Muscle of arm (tissue), 14 donors: ENCODE measurements around the gene POU4F3. TPM values are rescaled to one million over a fixed set of nuclear protein-coding genes. Genes with fewer than 3 reads are reported as not detected.
"Not testable (repeated sequence)": the region's sequence is repeated elsewhere in the genome, so short reads cannot be mapped to it uniquely, and the experiment has no call there.

Experiments used
- DNase-seq: peaks from one replicate; pipeline ENCODE4 v3.0.0-alpha.2; 2013
- long read RNA-seq, 11 donors: transcript quantifications; one replicate each; lab custom pipeline, GENCODE V29; 2026
- polyA plus RNA-seq, 12 donors: library from polyadenylated mRNA; unstranded; fragments of 120-200 nt; gene quantifications; one replicate each; pipeline ENCODE4 v1.2.1, GENCODE V29; 2013; ENCODE audit not compliant: insufficient read length in 12 of 12

POU4F3 gene, protein sequence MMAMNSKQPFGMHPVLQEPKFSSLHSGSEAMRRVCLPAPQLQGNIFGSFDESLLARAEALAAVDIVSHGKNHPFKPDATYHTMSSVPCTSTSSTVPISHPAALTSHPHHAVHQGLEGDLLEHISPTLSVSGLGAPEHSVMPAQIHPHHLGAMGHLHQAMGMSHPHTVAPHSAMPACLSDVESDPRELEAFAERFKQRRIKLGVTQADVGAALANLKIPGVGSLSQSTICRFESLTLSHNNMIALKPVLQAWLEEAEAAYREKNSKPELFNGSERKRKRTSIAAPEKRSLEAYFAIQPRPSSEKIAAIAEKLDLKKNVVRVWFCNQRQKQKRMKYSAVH
- under 1 TPM in 2 of 12 donors, not detected in 10; 0.07 to 0.24 TPM for polyA plus RNA-seq
- long read RNA-seq, donor 1 = 0 reads
- long read RNA-seq, donor 2 = 0 reads
- long read RNA-seq, donor 3 = 0 reads
- long read RNA-seq, donor 4 = 0 reads
- long read RNA-seq, donor 5 = 0 reads
- long read RNA-seq, donor 6 = 0 reads
- long read RNA-seq, donor 7 = 0 reads
- long read RNA-seq, donor 8 = 0 reads
- long read RNA-seq, donor 9 = 0 reads
- long read RNA-seq, donor 10 = 0 reads
- long read RNA-seq, donor 11 = 0 reads

DNA sequence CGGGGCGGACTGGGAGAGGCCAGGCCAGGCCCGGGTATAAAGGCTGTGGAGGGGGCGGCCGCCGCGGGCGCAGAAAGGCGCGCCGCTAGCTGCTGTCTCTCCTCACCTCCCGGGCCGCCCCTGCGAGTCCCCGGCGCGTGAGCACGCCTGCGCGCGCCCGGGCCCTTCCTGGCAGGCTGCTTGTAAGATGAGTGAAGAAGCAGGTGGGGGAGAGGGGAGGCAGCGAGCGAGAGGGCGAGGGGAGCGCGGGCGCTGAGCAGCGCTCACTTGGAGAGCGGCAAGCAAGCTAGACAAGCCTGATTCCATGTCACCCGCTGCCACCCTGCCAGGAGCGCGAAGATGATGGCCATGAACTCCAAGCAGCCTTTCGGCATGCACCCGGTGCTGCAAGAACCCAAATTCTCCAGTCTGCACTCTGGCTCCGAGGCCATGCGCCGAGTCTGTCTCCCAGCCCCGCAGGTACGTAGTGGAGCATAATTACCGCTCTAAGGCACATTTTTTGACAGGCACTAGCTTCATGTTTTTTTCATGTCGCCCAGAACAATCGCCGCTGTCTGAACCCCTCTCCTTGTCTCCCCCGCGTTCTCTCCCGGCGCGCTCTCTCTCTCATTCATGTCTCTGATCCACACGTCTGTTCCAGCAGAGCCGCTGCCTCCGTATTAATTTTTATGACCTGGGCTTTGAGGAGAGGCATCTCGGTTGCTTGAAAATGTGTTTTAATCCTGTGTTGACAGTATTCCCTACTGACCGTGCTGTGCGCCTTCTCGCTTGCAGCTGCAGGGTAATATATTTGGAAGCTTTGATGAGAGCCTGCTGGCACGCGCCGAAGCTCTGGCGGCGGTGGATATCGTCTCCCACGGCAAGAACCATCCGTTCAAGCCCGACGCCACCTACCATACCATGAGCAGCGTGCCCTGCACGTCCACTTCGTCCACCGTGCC, at the start of gene POU4F3:
POU4F3 (plus strand) TSS at position 66 of the 941 bp plus-strand sequence; CDS start at position 340, 274 bp downstream.
- no peak for DNase-seq

DNA sequence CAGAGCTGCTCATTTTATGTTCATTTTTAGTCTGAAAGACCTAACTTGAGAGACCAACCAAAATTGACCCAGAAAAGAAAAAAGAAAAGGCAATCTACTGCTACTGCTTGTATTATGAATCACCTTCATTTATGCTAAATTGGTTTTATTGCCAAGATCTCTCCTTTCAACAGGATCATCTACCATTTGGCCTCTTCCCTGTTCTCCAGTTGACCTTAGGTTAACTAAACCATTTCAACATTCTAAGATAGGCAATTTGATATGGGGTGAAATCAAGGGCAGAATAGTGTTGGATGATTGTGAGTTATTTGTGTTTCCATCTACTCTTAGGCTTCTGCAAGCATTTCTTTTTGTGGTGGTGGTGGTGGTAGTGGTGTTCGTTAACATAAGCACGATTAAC, 48.3 kb upstream of the POU4F3 start:
- DNase-seq = no peak

DNA sequence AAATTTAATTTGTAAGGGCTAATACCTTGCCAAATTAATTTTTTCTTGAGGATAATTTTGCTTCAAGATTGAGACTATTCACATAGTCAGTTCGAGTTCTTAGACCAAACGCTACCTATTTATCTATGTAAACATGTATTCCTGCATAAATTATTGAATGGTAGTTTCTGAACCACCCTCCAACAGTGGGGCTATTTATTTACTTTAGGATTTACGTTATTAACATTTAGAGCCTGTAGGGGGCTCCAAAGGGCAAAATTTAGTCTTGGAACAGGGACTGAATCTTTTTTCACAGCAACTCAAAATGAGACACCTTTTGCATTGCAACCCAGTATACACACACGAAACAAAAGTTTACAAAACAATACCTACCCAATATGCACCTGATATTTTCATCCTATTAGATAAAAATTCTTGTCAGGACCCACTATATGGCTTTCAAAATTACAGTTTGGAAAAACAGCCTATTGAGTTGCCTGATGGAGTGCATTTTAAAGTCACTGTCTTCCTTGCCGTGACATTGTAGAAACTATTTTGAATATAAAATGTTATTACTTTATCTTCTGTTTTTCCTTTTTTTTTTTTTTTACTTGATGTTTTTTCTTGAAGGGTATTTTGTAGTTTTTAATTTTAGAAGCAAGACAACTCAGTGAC, 47.1 kb upstream of the POU4F3 start:
- DNase-seq = peak; percentile 36

DNA sequence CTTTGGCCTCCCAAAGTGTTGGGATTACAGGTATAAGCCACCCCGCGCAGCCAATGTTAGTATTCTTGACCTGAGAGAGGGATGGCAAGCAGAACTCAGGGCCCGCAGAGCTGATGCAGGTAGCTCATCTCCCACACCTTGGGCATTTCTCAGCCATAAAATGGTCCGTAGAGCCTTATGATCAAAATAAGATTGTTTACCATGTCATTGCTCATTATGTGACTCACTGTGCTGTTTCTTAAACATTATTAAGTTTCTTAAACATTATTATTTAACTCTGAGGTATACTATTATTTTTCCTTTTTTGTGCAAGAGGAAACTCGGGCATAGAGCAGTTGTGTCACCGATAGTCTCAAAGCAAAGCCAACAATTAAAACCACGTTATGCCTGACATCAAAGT, 42.4 kb upstream of the POU4F3 start:
- no peak for DNase-seq

GRCh38 chr5:146298920-146299319, 39.7 kb upstream of the POU4F3 start:
- not testable (repeated sequence) for DNase-seq

DNA sequence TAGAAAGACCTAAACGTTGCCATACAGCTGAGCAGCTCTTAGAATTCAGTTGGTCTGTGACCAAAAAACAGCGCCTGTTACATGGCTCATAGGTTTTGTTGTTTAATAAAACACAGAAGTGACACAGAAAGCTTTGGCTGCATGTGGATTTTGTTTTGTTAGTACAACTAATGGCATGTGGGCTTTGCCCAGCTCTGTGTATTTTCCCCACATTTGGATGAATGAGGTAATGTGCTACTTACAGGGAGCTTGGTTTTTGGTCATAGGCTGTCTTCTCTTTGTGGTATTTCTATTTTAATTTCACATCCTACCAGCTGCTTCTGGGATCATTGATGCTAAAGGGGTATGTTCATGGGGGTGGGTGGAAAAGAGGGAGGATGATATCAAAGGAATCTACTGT, 37.0 kb upstream of the POU4F3 start:
- DNase-seq = no peak

DNA sequence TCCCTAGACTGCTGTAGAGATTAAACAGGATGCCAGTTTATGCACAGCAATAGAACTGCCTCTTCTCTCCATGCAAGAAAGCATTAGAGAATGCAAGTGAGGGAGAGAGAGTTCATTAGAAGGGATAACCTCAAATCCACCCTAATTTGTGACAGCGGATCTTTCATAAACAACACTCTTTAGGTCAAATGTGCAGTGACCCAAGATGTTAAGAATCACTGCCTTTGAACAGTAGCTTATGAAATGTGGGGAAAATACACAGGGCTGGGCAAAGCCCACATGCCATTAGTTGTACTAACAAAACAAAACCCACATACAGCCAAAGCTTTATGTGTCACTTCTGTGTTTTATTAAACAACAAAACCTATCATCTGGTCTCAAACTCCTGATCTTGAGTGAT, 36.2 kb upstream of the POU4F3 start:
- DNase-seq = no peak

- no peak for DNase-seq
Measured at GRCh38 chr5:146306838-146307237, 31.8 kb upstream of the POU4F3 start.

DNA sequence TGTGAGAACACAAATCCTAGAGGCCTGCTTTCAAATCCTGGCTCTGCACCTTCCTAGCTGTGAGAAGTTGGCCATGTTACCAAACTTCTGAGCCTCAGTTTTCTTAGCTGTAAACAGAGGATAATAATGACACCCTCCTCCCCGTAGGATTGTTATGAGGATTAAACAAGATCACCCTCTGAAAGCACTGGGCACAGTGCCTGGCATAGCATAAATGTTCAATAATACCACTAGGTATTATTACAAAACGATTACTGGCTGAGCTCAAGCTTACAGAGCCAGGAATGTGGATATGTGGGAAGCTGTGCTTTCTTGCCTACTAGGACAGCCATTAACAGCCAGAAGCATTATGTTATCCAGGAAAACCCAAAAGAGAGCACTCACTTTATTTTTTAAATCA, 30.8 kb upstream of the POU4F3 start:
- DNase-seq = no peak

- no peak for DNase-seq
Measured at GRCh38 chr5:146310540-146310939, 28.1 kb upstream of the POU4F3 start.

DNA sequence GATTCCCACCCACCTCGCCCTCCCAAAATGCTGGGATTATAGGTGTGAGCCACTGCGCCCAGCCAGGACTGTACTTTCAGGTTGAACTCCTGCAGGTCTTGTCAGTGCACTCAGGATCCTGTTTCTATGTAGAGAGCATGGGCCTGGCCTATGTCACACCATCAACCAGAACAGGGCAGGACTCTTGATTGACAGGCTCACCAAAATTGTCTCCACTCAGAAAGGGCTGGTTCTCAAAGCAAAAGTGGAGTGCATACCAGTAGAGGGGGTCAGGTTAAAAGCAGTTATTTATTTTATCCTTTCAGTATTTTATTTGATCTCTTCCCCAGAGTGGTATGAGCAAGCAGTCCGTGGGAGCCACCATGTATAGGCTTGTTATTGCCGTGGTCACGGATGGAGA, 27.4 kb upstream of the POU4F3 start:
- no peak for DNase-seq

DNA sequence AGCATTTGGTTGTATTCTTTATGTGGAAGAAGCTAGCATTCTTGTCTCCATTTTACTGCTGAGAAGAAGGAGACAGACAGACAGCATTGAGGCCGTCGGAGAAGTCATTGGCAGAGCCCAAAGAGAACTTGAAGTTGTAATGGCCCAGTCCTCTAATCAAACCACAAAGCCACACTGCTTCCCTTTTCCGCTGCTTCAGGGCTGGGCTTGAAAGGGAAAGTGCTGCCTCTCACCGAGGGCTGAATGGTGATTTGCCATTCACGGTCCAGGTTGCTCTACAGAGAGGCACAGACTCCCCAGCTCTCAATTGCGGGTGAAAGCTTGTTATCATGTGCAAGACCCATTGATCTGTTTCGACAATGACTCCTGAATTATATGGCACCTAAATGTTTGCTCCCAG, 25.6 kb upstream of the POU4F3 start:
- DNase-seq = no peak

DNA sequence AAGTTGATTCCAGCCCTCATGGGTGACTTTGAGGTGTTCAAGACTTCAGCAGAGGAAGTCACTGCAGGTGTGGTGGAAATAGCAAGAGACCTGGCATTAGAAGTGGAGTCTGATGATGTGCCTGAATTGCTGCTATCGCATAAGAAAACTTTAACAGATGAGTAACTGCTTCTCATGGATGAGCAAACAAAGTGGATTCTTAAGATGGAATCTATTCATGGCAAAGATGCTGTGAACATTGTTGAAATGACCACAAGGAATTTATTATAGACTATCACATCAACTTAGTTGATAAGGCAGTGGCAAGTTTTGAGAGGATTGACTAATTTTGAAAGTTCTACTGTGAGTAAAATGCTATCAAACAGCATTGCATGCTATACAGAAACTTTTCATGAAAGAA, 17.1 kb upstream of the POU4F3 start:
- DNase-seq = no peak

DNA sequence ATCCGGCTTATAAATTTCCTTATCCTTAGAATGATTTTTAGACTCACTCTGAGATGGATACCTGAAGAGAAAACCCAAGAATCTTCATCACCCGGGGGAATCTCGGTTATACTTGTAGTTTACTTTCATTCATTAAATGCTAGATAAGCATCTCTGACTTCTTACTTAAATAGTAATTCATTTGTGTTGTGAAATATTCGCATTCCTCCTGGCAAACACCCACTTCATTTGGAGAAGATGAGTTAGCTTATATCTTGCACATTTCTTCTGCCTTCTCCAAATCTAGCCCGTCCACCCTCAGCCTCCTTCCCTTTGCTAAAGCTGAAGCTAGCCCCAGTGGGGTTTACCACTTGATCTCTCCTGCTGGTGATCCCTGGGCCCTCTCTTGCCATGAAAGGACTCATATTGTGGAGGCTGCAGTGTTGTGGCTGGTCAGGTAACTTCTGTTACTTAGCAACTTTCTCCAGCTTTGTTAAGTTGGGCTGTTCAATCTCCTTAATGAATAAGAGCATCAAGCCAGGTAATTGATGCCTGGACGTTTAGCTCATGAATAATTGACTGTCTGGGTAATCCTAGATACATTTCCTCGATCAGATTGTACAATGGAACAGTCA, 11.3 kb upstream of the POU4F3 start:
- DNase-seq = no peak

- DNase-seq = no peak
Measured at GRCh38 chr5:146327989-146328388, 10.7 kb upstream of the POU4F3 start.

- DNase-seq = no peak
Measured at GRCh38 chr5:146329697-146330096, 8.9 kb upstream of the POU4F3 start.

- no peak for DNase-seq
Measured at GRCh38 chr5:146331423-146331822, 7.2 kb upstream of the POU4F3 start.

DNA sequence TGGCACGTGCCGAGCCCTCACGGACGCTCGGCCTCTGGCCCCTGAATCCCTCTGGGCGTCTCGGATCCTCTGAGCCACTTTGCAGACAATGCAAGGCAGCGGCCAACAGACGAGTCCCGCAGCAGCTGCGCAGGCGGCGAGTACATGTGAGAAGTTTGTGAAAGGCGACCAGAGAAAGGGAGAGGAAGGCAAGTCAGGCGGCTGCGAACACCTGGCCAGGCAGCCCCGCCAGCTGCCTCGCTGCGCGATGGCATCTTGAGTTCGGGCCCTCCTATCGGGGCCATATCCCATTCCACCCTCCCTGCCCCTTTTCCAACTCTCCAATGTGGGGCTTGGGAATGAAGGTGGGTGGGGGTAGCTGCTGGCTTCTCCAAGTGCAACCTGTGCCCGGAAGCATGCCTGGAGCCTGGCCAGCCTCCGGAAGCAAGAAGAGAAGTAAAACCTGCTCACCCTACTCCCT, 4.5 kb upstream of the POU4F3 start:
- DNase-seq = no peak

GRCh38 chr5:146336197-146336596, 2.4 kb upstream of the POU4F3 start:
- DNase-seq = no peak

GRCh38 chr5:146337264-146337904, 1.3 kb upstream of the POU4F3 start:
- DNase-seq = no peak

DNA sequence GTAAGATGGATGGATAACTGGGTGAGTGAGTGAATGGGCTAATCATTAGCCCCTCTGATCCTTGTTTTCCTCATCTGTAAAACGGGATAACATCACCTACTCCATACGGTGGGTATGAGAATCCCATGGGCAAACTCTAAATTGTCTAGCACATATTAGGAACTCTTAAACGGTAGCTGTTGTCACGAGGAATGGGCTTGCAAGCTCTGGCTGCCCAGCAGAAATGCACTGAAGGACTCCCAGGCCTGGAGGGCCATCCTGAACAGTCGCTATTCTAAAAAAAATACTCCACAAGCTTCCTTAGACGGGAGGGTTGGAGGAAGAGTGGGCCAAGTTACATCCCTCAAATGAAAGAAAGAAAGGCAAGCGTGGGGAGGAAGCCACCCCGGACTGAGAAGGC, 711 bp upstream of the POU4F3 start:
- DNase-seq = no peak
